NB4 (cell line): Measurements from ENCODE around the gene PCDH15.

Experiments
- CTCF ChIP-seq: IDR thresholded peaks from one replicate; pipeline ENCODE4 v1.5.1; 2012; ENCODE audit warnings: low read depth, low read length
- POLR2A ChIP-seq: IDR thresholded peaks from 2 replicates; pipeline ENCODE4 v1.6.1; 2011; ENCODE audit warnings: mild to moderate bottlenecking; ENCODE audit not compliant: insufficient read length; ENCODE audit errors: extremely low read depth

- TF ChIP-seq CTCF (no peak), POLR2A (no peak)
Observed at GRCh38 chr10:54728511-54728910, 72.5 kb downstream of the PCDH15 start.
